Liver (tissue), 3 donors: Measurements from ENCODE around the gene FZR1.

Experiments
- ATF3 ChIP-seq: IDR thresholded peaks from 2 replicates; pipeline ENCODE4 v1.6.1; 2016; ENCODE audit warnings: antibody characterized with exemption
- EGR1 ChIP-seq, 2 donors: IDR thresholded peaks; 2 replicates each; pipeline ENCODE4 v1.6.1; 2016 to 2018; ENCODE audit warnings: antibody characterized with exemption in 2 of 2, low read depth in 2 of 2
- GABPA ChIP-seq, 2 donors: IDR thresholded peaks in 1 of 2; conservative IDR thresholded peaks in 1 of 2; 2 replicates each; pipeline ENCODE4 v1.6.1; 2016; ENCODE audit warnings: antibody characterized with exemption in 2 of 2, mild to moderate bottlenecking in 1 of 2, moderate library complexity in 1 of 2
- JUND ChIP-seq, 2 donors: IDR thresholded peaks; 2 replicates each; pipeline ENCODE4 v1.6.1; 2016; ENCODE audit warnings: antibody characterized with exemption in 2 of 2
- RAD21 ChIP-seq, 2 donors: IDR thresholded peaks; 2 replicates each; pipeline ENCODE4 v1.6.1; 2016; ENCODE audit warnings: antibody characterized with exemption in 2 of 2, mild to moderate bottlenecking in 2 of 2
- REST ChIP-seq: IDR thresholded peaks from 2 replicates; pipeline ENCODE4 v1.6.1; 2016; ENCODE audit warnings: antibody characterized with exemption, mild to moderate bottlenecking
- RXRA ChIP-seq, 2 donors: IDR thresholded peaks; 2 replicates each; pipeline ENCODE4 v1.6.1; 2017 to 2018; ENCODE audit warnings: antibody characterized with exemption in 2 of 2, mild to moderate bottlenecking in 1 of 2
- TAF1 ChIP-seq: conservative IDR thresholded peaks from 2 replicates; pipeline ENCODE4 v1.6.1; 2016; ENCODE audit warnings: antibody characterized with exemption, mild to moderate bottlenecking
- YY1 ChIP-seq: IDR thresholded peaks from 2 replicates; pipeline ENCODE4 v1.6.1; 2016; ENCODE audit warnings: antibody characterized with exemption, mild to moderate bottlenecking
- TF ChIP-seq, protein P1 (sequence below): fragments of 150-350 bp; IDR thresholded peaks from 2 replicates; pipeline ENCODE4 v1.5.1; 2017; ENCODE audit warnings: improper control_type of control experiment, low read depth, low read length; ENCODE audit not compliant: missing input control
- TF ChIP-seq, protein P2 (sequence below): IDR thresholded peaks from 2 replicates; pipeline ENCODE4 v1.6.1; 2016; ENCODE audit warnings: antibody characterized with exemption
- donor health status: healthy.
- donor health status: healthy.

GRCh38 chr19:3538965-3539755 lies 33.0 kb downstream of the FZR1 start, which contains the start of gene TEKTIP1:
- TF ChIP-seq, protein P1, sequence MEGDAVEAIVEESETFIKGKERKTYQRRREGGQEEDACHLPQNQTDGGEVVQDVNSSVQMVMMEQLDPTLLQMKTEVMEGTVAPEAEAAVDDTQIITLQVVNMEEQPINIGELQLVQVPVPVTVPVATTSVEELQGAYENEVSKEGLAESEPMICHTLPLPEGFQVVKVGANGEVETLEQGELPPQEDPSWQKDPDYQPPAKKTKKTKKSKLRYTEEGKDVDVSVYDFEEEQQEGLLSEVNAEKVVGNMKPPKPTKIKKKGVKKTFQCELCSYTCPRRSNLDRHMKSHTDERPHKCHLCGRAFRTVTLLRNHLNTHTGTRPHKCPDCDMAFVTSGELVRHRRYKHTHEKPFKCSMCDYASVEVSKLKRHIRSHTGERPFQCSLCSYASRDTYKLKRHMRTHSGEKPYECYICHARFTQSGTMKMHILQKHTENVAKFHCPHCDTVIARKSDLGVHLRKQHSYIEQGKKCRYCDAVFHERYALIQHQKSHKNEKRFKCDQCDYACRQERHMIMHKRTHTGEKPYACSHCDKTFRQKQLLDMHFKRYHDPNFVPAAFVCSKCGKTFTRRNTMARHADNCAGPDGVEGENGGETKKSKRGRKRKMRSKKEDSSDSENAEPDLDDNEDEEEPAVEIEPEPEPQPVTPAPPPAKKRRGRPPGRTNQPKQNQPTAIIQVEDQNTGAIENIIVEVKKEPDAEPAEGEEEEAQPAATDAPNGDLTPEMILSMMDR: no peak
- no peak for TF ChIP-seq RAD21 (IDR thresholded peaks at IDR 0.05)
- TF ChIP-seq JUND (IDR thresholded peaks at IDR 0.05): no peak
- no peak for TF ChIP-seq GABPA (IDR thresholded peaks at IDR 0.05 in 1 of 2, conservative IDR thresholded peaks at IDR 0.05 in 1 of 2)
- TF ChIP-seq TAF1: no peak
- no peak for TF ChIP-seq EGR1 (IDR thresholded peaks at IDR 0.05; ENCODE audit: low read depth in 2 of 2)
- TF ChIP-seq RXRA (IDR thresholded peaks at IDR 0.05): no peak
- no peak for TF ChIP-seq REST
- no peak for TF ChIP-seq ATF3
- TF ChIP-seq, protein P2, sequence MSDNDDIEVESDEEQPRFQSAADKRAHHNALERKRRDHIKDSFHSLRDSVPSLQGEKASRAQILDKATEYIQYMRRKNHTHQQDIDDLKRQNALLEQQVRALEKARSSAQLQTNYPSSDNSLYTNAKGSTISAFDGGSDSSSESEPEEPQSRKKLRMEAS: no peak
- no peak for TF ChIP-seq YY1
